ENCODE results near the gene BTNL8. TPM values are rescaled to one million over a fixed set of nuclear protein-coding genes. Genes with fewer than 3 reads are reported as not detected.

The BTNL8 gene, protein sequence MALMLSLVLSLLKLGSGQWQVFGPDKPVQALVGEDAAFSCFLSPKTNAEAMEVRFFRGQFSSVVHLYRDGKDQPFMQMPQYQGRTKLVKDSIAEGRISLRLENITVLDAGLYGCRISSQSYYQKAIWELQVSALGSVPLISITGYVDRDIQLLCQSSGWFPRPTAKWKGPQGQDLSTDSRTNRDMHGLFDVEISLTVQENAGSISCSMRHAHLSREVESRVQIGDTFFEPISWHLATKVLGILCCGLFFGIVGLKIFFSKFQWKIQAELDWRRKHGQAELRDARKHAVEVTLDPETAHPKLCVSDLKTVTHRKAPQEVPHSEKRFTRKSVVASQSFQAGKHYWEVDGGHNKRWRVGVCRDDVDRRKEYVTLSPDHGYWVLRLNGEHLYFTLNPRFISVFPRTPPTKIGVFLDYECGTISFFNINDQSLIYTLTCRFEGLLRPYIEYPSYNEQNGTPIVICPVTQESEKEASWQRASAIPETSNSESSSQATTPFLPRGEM
- total RNA-seq, result not detected in 2 replicates

DNA sequence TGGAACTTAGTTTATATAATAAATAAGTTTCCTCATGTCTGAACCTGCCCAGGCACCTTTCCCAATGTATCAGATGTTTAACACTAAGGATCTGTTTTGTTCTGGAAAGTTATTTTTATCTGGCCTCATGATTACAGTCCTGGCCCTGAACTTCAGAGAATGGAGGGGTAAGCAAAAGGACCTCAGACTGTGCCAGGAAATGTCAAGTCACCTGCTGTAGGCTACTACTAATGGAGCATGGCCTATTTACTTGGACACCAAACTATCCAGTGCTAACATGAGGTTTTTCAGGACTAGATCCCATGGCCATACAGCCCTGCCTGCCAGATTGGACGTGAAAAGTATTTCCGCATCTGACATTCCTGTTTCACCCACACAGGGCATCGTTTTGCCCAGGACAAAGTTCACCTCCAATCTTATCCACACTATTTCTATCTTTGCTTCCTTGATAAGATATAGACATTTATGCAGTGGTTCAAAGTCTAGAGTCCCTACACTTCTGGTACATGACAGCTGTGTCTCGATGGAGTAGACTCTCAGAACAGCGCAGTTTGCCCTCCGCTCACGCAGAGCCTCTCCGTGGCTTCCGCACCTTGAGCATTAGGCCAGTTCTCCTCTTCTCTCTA lies at the start of gene BTNL8:
Gene BTNL8 (plus strand): TSS at position 539 of the 626 bp plus-strand sequence. CDS start 152 bp downstream, outside the sequence.

DNA sequence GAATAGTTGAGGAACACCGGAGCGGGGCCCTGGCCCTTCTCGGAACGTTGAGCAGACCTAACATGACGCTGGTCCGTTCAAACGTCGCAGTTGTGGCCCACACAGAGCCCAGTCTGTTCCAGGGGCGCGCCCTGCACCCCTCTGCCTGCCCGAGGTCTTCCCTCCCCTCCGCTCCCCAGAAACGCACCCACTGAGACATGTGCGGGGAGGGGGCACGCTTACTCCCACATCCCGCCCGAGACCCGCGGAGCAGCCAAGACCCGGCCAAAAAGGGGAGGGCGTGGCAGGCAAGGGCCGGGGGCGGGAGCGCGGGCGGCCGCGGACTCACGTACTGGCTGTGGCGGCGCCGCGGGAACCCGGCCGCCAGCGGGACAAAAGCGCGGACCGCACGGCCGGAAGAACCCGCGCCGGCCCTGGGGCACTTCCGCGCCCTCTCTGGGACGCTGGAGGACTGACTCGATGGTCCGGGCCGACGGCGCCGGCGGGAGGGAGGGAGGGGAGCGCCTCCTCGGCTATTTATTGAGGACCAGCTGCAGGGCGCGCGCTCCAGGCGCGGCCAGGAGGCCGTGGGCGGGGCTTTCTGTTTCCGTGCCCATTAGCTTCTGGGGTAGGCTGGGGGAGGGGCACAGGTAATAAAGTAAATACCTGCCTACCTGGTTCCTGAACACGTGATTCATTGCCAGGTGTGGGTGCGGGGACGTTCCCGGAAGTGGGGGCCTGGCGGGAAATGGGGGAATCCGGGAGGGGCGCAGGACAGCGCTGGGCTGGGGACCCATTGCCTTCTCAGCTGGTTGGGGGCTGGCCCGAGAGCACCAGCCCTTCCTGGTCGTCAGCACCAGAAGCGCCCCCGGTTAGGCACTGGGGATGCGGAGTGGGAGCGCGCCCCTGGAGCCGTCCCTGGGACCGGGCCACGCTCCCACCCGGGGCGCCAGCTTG lies 37.8 kb upstream of the BTNL8 start, which contains the start of gene ZFP62:
Gene ZFP62 (minus strand): TSS at position 390 of the 936 bp plus-strand sequence. CDS start 57 bp downstream, at position 333.

DNA sequence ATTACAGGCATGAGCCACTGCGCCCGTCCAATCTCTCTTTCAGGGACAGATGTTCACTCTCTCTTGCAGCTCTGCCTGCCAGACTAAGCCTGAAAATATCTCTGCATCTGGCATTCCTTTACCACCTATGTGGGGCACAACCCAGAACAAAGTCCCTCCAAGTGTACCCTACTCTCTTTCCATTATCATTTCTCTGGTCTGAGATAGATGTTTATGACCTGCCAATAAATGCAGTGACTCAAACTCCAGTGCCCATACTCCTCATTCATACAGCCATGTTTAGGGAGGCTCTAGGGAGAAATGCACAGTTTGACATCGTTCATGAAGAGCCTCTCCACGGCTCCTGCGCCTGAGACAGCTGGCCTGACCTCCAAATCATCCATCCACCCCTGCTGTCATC lies 89.6 kb downstream of the BTNL8 start, which contains the start of gene BTNL3:
Gene BTNL3 (plus strand): TSS at position 255 of the 400 bp plus-strand sequence. CDS start 183 bp downstream, outside the sequence.

Other genes starting within 250 kb of the BTNL8 start
- gene FLT4, start 249.6 kb upstream of the BTNL8 start, total RNA-seq, result 49.0 and 51.0 TPM in 2 replicates
- not detected in 2 replicates for gene OR2Y1, start 159.1 kb upstream of the BTNL8 start, total RNA-seq
- 140 and 158 TPM in 2 replicates for gene MGAT1, start 96.4 kb upstream of the BTNL8 start, total RNA-seq
- 5.9 and 6.7 TPM in 2 replicates for gene ZFP62, start 37.9 kb upstream of the BTNL8 start, total RNA-seq
- not detected in 2 replicates for gene BTNL3, start 89.7 kb downstream of the BTNL8 start, total RNA-seq
- gene BTNL9, start 141.1 kb downstream of the BTNL8 start, total RNA-seq, result 0.05 TPM in 1 of 2 replicates, not detected in the other
- gene OR2V1, start 232.0 kb downstream of the BTNL8 start, total RNA-seq, result not detected in 2 replicates
- not detected in 2 replicates for gene OR2V2, start 248.4 kb downstream of the BTNL8 start, total RNA-seq